Tibial artery (tissue), 4 donors: ENCODE data around the gene PTPRD.

Source experiments
- DNase-seq, 2 donors: peaks; one replicate each; pipeline ENCODE4 v3.0.0-alpha.2; 2019
- H3K27ac ChIP-seq, 2 donors: fragments of 200-600 bp; sonication (generic) in 1 of 2; 1 replicate in 1 of 2; 2 replicates in 1 of 2; pipeline ENCODE4 v1.5.1; 2018 to 2019; ENCODE audit warnings: mild to moderate bottlenecking in 1 of 2
- H3K27me3 ChIP-seq, 2 donors: fragments of 200-600 bp; sonication (generic) in 1 of 2; one replicate each; pipeline versions ENCODE4 v1.5.1 to v1.6.0; 2016 to 2019
- H3K36me3 ChIP-seq, 3 donors: fragments of 200-600 bp; sonication (generic) in 2 of 3; one replicate each; pipeline ENCODE4 v1.5.1; 2016 to 2019; ENCODE audit warnings: mild to moderate bottlenecking in 2 of 3
- H3K4me1 ChIP-seq, 4 donors: fragments of 200-600 bp; sonication (generic) in 2 of 4; 1 replicate in 3 of 4; 2 replicates in 1 of 4; pipeline ENCODE4 v1.5.1; 2016 to 2019
- H3K4me3 ChIP-seq, 2 donors: fragments of 200-600 bp; sonication (generic) in 1 of 2; 1 replicate in 1 of 2; 2 replicates in 1 of 2; pipeline ENCODE4 v1.5.1; 2018 to 2019; ENCODE audit warnings: mild to moderate bottlenecking in 2 of 2
- H3K9me3 ChIP-seq, 3 donors: fragments of 200-600 bp; sonication (generic) in 1 of 3; one replicate each; pipeline ENCODE4 v1.5.1; 2016 to 2019
- intact Hi-C: fragments of 100-400 bp; cut with DNase I; formaldehyde crosslinking; loops from one replicate; pipeline ENCODE4 v1.15.0; 2023; ENCODE audit warnings: low total_unique reads
- TF ChIP-seq, protein P1 (sequence below), 2 experiments: fragments of 200-600 bp in 1 of 2; fragments of 450-650 bp in 1 of 2; IDR thresholded peaks; one replicate each; pipeline ENCODE4 v1.5.1; 2017 to 2019; ENCODE audit warnings: antibody characterized with exemption in 2 of 2, mild to moderate bottlenecking in 1 of 2, moderate library complexity in 1 of 2

The PTPRD gene

GRCh38 chr9:10633785-10634184 lies 21.0 kb upstream of the PTPRD start:
- Histone ChIP-seq H3K36me3 (no peaks in the 10 kb centered on the region), H3K4me3 (no peak overlapping the region), H3K9me3 (no peaks in the 10 kb centered on the region), H3K4me1 (no peaks in the 10 kb centered on the region), H3K27me3 (no peaks in the 10 kb centered on the region), H3K27ac (no peak overlapping the region)
- intact Hi-C loops, result no loop called here
- TF ChIP-seq, protein P1, sequence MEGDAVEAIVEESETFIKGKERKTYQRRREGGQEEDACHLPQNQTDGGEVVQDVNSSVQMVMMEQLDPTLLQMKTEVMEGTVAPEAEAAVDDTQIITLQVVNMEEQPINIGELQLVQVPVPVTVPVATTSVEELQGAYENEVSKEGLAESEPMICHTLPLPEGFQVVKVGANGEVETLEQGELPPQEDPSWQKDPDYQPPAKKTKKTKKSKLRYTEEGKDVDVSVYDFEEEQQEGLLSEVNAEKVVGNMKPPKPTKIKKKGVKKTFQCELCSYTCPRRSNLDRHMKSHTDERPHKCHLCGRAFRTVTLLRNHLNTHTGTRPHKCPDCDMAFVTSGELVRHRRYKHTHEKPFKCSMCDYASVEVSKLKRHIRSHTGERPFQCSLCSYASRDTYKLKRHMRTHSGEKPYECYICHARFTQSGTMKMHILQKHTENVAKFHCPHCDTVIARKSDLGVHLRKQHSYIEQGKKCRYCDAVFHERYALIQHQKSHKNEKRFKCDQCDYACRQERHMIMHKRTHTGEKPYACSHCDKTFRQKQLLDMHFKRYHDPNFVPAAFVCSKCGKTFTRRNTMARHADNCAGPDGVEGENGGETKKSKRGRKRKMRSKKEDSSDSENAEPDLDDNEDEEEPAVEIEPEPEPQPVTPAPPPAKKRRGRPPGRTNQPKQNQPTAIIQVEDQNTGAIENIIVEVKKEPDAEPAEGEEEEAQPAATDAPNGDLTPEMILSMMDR (IDR thresholded peaks at IDR 0.05), result no peak
- DNase-seq, result no peak

DNA sequence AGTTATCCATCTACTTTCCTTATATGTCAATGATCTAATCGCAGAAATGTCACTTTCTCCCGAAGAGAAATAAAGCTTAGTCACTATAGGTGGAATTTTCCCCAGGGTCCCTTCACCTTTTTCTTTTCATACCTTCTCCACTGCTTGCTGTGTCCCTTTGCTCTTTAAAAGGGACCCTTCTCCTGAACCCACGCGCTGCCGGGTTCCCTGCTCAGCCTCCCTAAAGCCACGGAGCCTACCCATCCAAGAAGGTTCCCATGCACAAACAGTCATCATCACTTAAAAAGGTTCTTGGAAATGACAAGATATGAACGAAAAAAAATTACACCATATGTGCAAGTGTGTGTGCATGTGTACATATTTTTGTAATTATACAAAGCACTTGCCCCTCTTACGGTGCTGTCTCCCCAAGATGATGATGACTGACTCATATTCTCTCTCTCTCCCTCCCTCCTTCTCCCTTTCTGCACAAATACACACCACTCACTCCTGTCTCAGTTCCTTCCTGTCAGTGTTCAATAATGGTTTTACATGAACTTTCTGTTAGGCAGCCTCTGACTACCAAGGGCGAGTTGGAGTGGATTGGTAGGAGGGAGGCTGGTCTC lies 1.5 kb upstream of the PTPRD start:
- H3K27ac ChIP-seq, result no peak overlapping the region
- H3K27me3 ChIP-seq, result peaks cover 0 to 40% of the 10 kb centered on the region in 2 donors
- no peak for DNase-seq
- intact Hi-C loops, result no loop called here
- H3K4me3 ChIP-seq, result no peak overlapping the region
- TF ChIP-seq, protein P1 (IDR thresholded peaks at IDR 0.05), result no peak
- no peaks in the 10 kb centered on the region for H3K36me3 ChIP-seq
- H3K4me1 ChIP-seq, result peaks cover 0 to 16% (median 10%) of the 10 kb centered on the region in 4 donors
- no peaks in the 10 kb centered on the region for H3K9me3 ChIP-seq

- DNase-seq, result no peak
- Histone ChIP-seq H3K4me3 (peak overlapping the region; percentile 36 to 53), H3K36me3 (no peaks in the 10 kb centered on the region), H3K27me3 (peaks cover 0 to 40% of the 10 kb centered on the region in 2 donors), H3K9me3 (no peaks in the 10 kb centered on the region), H3K27ac (no peak overlapping the region), H3K4me1 (peaks cover 0 to 16% (median 10%) of the 10 kb centered on the region in 4 donors)
- intact Hi-C loops, result no loop called here
- TF ChIP-seq, protein P1 (IDR thresholded peaks at IDR 0.05), result no peak
Measured at GRCh38 chr9:10613419-10613818, 617 bp upstream of the PTPRD start.

DNA sequence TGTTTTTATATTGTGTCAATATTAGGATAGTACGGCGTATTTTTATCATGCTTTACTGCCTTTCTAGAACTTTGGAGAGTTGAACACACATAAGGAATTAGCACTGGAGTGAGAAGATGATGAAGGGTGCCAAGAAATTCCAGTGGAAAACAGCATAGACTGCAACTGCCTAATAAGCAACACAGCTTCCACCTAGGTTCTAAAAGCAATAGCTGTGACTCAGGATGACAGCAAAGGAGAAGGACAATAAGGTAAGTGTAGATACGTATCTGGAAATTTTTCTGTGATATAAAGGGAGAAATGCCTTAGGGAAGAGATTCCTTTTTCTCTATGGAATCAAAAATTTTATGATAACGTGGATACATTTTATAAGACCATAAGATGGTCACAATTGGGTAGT lies 7.4 kb downstream of the PTPRD start:
- Histone ChIP-seq H3K4me3 (no peak overlapping the region), H3K27me3 (no peaks in the 10 kb centered on the region), H3K4me1 (no peaks in the 10 kb centered on the region), H3K9me3 (no peaks in the 10 kb centered on the region), H3K36me3 (no peaks in the 10 kb centered on the region), H3K27ac (no peak overlapping the region)
- TF ChIP-seq, protein P1 (IDR thresholded peaks at IDR 0.05), result no peak
- intact Hi-C loops, result no loop called here
- DNase-seq, result no peak

- no peak for DNase-seq
- H3K36me3 ChIP-seq, result no peaks in the 10 kb centered on the region
- H3K4me3 ChIP-seq, result no peak overlapping the region
- no peaks in the 10 kb centered on the region for H3K9me3 ChIP-seq
- intact Hi-C loops, result no loop called here
- no peaks in the 10 kb centered on the region for H3K27me3 ChIP-seq
- no peak overlapping the region for H3K27ac ChIP-seq
- TF ChIP-seq, protein P1 (IDR thresholded peaks at IDR 0.05), result no peak
- no peaks in the 10 kb centered on the region for H3K4me1 ChIP-seq
Measured at GRCh38 chr9:10604927-10605326, 7.9 kb downstream of the PTPRD start.

DNA sequence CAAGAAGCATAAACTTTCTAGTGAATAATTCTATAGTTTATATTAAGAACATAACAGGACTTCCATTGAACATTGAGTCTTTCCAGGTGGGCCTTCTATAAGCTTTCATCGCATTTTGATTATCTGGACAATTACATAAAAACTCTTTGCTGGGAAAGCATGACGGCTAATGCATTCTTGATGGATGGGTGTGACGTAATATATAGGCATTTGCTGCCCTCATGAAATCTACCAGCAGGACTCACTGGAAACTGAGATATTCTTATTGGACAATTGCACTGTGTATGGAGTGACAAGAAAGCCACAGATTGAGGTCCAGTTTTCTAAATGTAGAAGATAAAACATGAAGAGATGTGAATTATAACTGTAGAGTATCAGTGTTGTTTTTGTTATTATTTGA lies 15.0 kb downstream of the PTPRD start:
- no peak overlapping the region for H3K27ac ChIP-seq
- no peaks in the 10 kb centered on the region for H3K4me1 ChIP-seq
- no peak for DNase-seq
- intact Hi-C loops, result no loop called here
- H3K36me3 ChIP-seq, result no peaks in the 10 kb centered on the region
- no peaks in the 10 kb centered on the region for H3K27me3 ChIP-seq
- TF ChIP-seq, protein P1 (IDR thresholded peaks at IDR 0.05), result no peak
- no peak overlapping the region for H3K4me3 ChIP-seq
- H3K9me3 ChIP-seq, result no peaks in the 10 kb centered on the region
